Esophagus squamous epithelium (tissue), 5 donors: Measurements from ENCODE around the gene CAP2. TPM values are rescaled to one million over a fixed set of nuclear protein-coding genes. Genes with fewer than 3 reads are reported as not detected.
"Not testable (repeated sequence)": the region's sequence is repeated elsewhere in the genome, so short reads cannot be mapped to it uniquely, and the experiment has no call there.

Experiments
- DNase-seq: peaks from one replicate; lab custom pipeline; 2025; lab: John Stamatoyannopoulos, UW
- H3K27ac ChIP-seq, 4 donors: fragments of 200-600 bp; sonication (generic); one replicate each; pipeline ENCODE4 v1.5.1; 2016 to 2019; ENCODE audit warnings: mild to moderate bottlenecking in 1 of 4
- H3K27me3 ChIP-seq, 4 donors: fragments of 200-600 bp; sonication (generic); 1 replicate in 3 of 4; 2 replicates in 1 of 4; pipeline versions ENCODE4 v1.5.1 to v1.6.0; 2017 to 2021; ENCODE audit warnings: antibody characterized with exemption in 1 of 4
- H3K36me3 ChIP-seq, 3 donors: fragments of 200-600 bp; sonication (generic); one replicate each; pipeline ENCODE4 v1.5.1; 2016 to 2019
- H3K4me1 ChIP-seq, 3 donors: fragments of 200-600 bp; sonication (generic); one replicate each; pipeline ENCODE4 v1.5.1; 2017 to 2019
- H3K4me3 ChIP-seq, 4 donors: fragments of 200-600 bp; sonication (generic); 1 replicate in 3 of 4; 2 replicates in 1 of 4; pipeline ENCODE4 v1.5.1; 2016 to 2019; ENCODE audit warnings: mild to moderate bottlenecking in 2 of 4, moderate library complexity in 1 of 4
- H3K9me3 ChIP-seq, 3 donors: fragments of 200-600 bp; sonication (generic); one replicate each; pipeline ENCODE4 v1.5.1; 2016 to 2019
- POLR2A ChIP-seq, 4 donors: fragments of 450-650 bp; IDR thresholded peaks; one replicate each; pipeline ENCODE4 v1.6.1; 2017; ENCODE audit warnings: antibody characterized with exemption in 4 of 4, mild to moderate bottlenecking in 4 of 4, moderate library complexity in 3 of 4
- WGBS, 2 donors: methylation state at CpG; one replicate each; pipeline ENCODE4 v1.1.5; 2018; 5-methylcytosine and 5-hydroxymethylcytosine counted together
- intact Hi-C: fragments of 100-400 bp; cut with DNase I; formaldehyde crosslinking; loops from one replicate; pipeline ENCODE4 v1.15.0; 2022
- total RNA-seq, 4 donors: library from RNA; depleted of rRNA; stranded (reverse); fragments of >200 nt; gene quantifications; one replicate each; pipeline ENCODE4 v1.1.0, GENCODE V29; 2016
- TF ChIP-seq, protein P1 (sequence below), 6 experiments: fragments of 450-650 bp in 4 of 6; fragments of 200-600 bp in 2 of 6; sonication (generic) in 2 of 6; IDR thresholded peaks; one replicate each; pipeline ENCODE4 v1.5.1; 2016 to 2019; ENCODE audit warnings: antibody characterized with exemption in 6 of 6, mild to moderate bottlenecking in 4 of 6, moderate library complexity in 4 of 6
- donor health status: DM: yes; HTN: yes; CAD: no.

Gene CAP2
- total RNA-seq, 4 donors from 2014 or later, result 2.0 to 5.5 (median 2.7) TPM

GRCh38 chr6:17423026-17423425, 29.6 kb downstream of the CAP2 start:
- Histone ChIP-seq H3K4me3 (no peak overlapping the region), H3K27ac (no peak overlapping the region), H3K4me1 (peaks cover 0 to 5% (median 0%) of the 10 kb centered on the region in 3 donors), H3K27me3 (no peaks in the 10 kb centered on the region), H3K36me3 (no peaks in the 10 kb centered on the region), H3K9me3 (no peaks in the 10 kb centered on the region)
- WGBS, 2 donors, result 66 to 74% methylated on average over 4 of the region's 4 CpGs
- no peak for DNase-seq
- TF ChIP-seq, protein P1, sequence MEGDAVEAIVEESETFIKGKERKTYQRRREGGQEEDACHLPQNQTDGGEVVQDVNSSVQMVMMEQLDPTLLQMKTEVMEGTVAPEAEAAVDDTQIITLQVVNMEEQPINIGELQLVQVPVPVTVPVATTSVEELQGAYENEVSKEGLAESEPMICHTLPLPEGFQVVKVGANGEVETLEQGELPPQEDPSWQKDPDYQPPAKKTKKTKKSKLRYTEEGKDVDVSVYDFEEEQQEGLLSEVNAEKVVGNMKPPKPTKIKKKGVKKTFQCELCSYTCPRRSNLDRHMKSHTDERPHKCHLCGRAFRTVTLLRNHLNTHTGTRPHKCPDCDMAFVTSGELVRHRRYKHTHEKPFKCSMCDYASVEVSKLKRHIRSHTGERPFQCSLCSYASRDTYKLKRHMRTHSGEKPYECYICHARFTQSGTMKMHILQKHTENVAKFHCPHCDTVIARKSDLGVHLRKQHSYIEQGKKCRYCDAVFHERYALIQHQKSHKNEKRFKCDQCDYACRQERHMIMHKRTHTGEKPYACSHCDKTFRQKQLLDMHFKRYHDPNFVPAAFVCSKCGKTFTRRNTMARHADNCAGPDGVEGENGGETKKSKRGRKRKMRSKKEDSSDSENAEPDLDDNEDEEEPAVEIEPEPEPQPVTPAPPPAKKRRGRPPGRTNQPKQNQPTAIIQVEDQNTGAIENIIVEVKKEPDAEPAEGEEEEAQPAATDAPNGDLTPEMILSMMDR (IDR thresholded peaks at IDR 0.05), result no peak
- no peak for TF ChIP-seq POLR2A (IDR thresholded peaks at IDR 0.05)
- intact Hi-C loops, result no loop called here

- TF ChIP-seq, protein P1 (IDR thresholded peaks at IDR 0.05), result no peak
- TF ChIP-seq POLR2A (IDR thresholded peaks at IDR 0.05), result no peak
- no peaks in the 10 kb centered on the region for H3K4me1 ChIP-seq
- no peaks in the 10 kb centered on the region for H3K27me3 ChIP-seq
- intact Hi-C loops, result no loop called here
- 80 to 86% methylated on average over 3 to 5 of the region's 6 CpGs for WGBS, 2 donors
- no peak overlapping the region for H3K4me3 ChIP-seq
- H3K9me3 ChIP-seq, result no peaks in the 10 kb centered on the region
- no peak for DNase-seq
- H3K36me3 ChIP-seq, result no peaks in the 10 kb centered on the region
- no peak overlapping the region for H3K27ac ChIP-seq
Measured at GRCh38 chr6:17427062-17427461, 33.7 kb downstream of the CAP2 start.

DNA sequence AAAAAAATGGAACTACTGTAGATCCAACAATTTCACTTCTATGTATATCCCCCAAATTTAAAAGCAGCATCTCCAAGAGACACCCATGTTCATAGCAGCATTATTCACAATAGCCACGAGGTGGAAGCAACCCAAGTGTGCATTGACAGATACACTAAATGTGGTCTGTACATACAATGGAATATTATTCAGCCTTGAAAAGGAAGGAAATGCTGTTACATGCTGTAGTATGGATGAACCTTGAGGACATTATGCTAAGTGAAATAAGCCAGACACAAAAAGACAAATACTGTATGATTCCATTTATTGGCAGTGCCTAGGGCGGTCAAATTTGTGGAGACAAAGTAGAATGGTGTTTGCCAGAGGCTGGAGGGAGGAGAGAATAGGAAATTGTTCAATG, 34.2 kb downstream of the CAP2 start:
- no peaks in the 10 kb centered on the region for H3K9me3 ChIP-seq
- 84 to 88% methylated on average over 2 of the region's 2 CpGs for WGBS, 2 donors
- no peak for TF ChIP-seq POLR2A (IDR thresholded peaks at IDR 0.05)
- TF ChIP-seq, protein P1 (IDR thresholded peaks at IDR 0.05), result no peak
- DNase-seq, result no peak
- intact Hi-C loops, result no loop called here
- no peaks in the 10 kb centered on the region for H3K4me1 ChIP-seq
- no peaks in the 10 kb centered on the region for H3K27me3 ChIP-seq
- H3K36me3 ChIP-seq, result no peaks in the 10 kb centered on the region
- no peak overlapping the region for H3K4me3 ChIP-seq
- H3K27ac ChIP-seq, result no peak overlapping the region

GRCh38 chr6:17428595-17429120, 35.3 kb downstream of the CAP2 start:
- 89 to 90% methylated on average over 4 to 5 of the region's 5 CpGs for WGBS, 2 donors
- H3K36me3 ChIP-seq, H3K27ac ChIP-seq, H3K4me1 ChIP-seq, H3K4me3 ChIP-seq, DNase-seq, H3K9me3 ChIP-seq, intact Hi-C loops, H3K27me3 ChIP-seq: not testable (repeated sequence)

- H3K36me3 ChIP-seq, result no peaks in the 10 kb centered on the region
- H3K27ac ChIP-seq, result no peak overlapping the region
- intact Hi-C loops, result no loop called here
- no peaks in the 10 kb centered on the region for H3K4me1 ChIP-seq
- 47 to 54% methylated on average over 3 of the region's 3 CpGs for WGBS, 2 donors
- no peak for TF ChIP-seq POLR2A (IDR thresholded peaks at IDR 0.05)
- TF ChIP-seq, protein P1 (IDR thresholded peaks at IDR 0.05), result no peak
- H3K27me3 ChIP-seq, result no peaks in the 10 kb centered on the region
- H3K4me3 ChIP-seq, result no peak overlapping the region
- no peak for DNase-seq
- H3K9me3 ChIP-seq, result no peaks in the 10 kb centered on the region
Measured at GRCh38 chr6:17429383-17430061, 36.1 kb downstream of the CAP2 start.
